K562 (cell line): ENCODE measurements around the gene LST1. TPM values are rescaled to one million over a fixed set of nuclear protein-coding genes. Genes with fewer than 3 reads are reported as not detected.

Experiments
- BRCA1 ChIP-seq, 2 experiments: fragments of 450-650 bp in 1 of 2; sonication (generic) in 1 of 2; formaldehyde crosslinking in 1 of 2; IDR thresholded peaks; 2 replicates each; pipeline versions ENCODE4 v1.5.0 to v1.6.1; 2017 to 2020; ENCODE audit warnings: mild to moderate bottlenecking in 1 of 2, missing genetic modification reagents in 1 of 2
- E2F1 ChIP-seq: sonication (generic); formaldehyde crosslinking; IDR thresholded peaks from 2 replicates; pipeline ENCODE4 v1.8.1; 2023; ENCODE audit warnings: mild to moderate bottlenecking, missing genetic modification reagents, moderate library complexity
- FOXK2 ChIP-seq, 2 experiments: fragments of 450-650 bp; IDR thresholded peaks in 1 of 2; conservative IDR thresholded peaks in 1 of 2; 2 replicates each; pipeline ENCODE4 v1.6.1; 2016; ENCODE audit warnings: low read depth in 2 of 2, mild to moderate bottlenecking in 1 of 2
- GABPA ChIP-seq: fragments of 200-800 bp; sonication (Bioruptor generic); conservative IDR thresholded peaks from 2 replicates; pipeline ENCODE4 v1.6.1; 2016; ENCODE audit warnings: low read depth, missing genetic modification characterization, missing compliant biosample characterization
- GABPB1 ChIP-seq: sonication (generic); formaldehyde crosslinking; IDR thresholded peaks from 2 replicates; pipeline ENCODE4 v1.8.0; 2022; ENCODE audit warnings: mild to moderate bottlenecking, missing genetic modification reagents
- MAZ ChIP-seq, 2 experiments: fragments of 450-650 bp in 1 of 2; sonication (generic) in 1 of 2; formaldehyde crosslinking; IDR thresholded peaks in 1 of 2; conservative IDR thresholded peaks in 1 of 2; 2 replicates each; pipeline versions ENCODE4 v1.4.0 to v1.5.0; 2020; ENCODE audit warnings: mild to moderate bottlenecking in 1 of 2, missing genetic modification reagents in 1 of 2
- MTA3 ChIP-seq: fragments of 450-650 bp; formaldehyde crosslinking; IDR thresholded peaks from 2 replicates; pipeline ENCODE4 v1.6.1; 2017; ENCODE audit warnings: mild to moderate bottlenecking, borderline replicate concordance
- NFRKB ChIP-seq: fragments of 450-650 bp; IDR thresholded peaks from 2 replicates; pipeline ENCODE4 v1.6.1; 2016; ENCODE audit warnings: low read depth
- POLR2AphosphoS5 ChIP-seq: IDR thresholded peaks from 2 replicates; pipeline ENCODE4 v1.6.1; 2011; ENCODE audit warnings: mild to moderate bottlenecking, low read depth, low read length, moderate library complexity; ENCODE audit not compliant: control insufficient read depth, insufficient read depth
- TAF1 ChIP-seq: IDR thresholded peaks from 2 replicates; pipeline ENCODE4 v1.6.1; 2011; ENCODE audit warnings: mild to moderate bottlenecking, low read length, moderate library complexity; ENCODE audit not compliant: insufficient read depth, control insufficient read depth, severe bottlenecking; ENCODE audit errors: extremely low read depth
- TAF9B ChIP-seq: fragments of 450-650 bp; IDR thresholded peaks from 2 replicates; pipeline ENCODE4 v1.6.1; 2018; ENCODE audit warnings: mild to moderate bottlenecking; ENCODE audit not compliant: partially characterized antibody
- polyA plus RNA-seq, 8 experiments: library from polyadenylated mRNA; depleted of rRNA in 4 of 8; stranded (reverse) in 5 of 8; unstranded in 3 of 8; fragments of >200 nt; fragmentation: Nextera tagmentation in 2 of 8; fragmentation: Illumina TruSeq in 1 of 8; extraction: Ambion mirVana in 2 of 8; extraction: Trizol in 1 of 8; gene quantifications; 2 replicates each; pipeline versions ENCODE4 v1.2.1 to v1.2.3, GENCODE V29; 2011 to 2014; ENCODE audit warnings: inconsistent platforms in 1 of 8, missing spikeins in 1 of 8
- total RNA-seq, 7 experiments: library from RNA; depleted of rRNA in 6 of 7; stranded (reverse); fragments of >200 nt in 6 of 7; fragmentation: Illumina TruSeq in 2 of 7; extraction: Trizol in 2 of 7; gene quantifications; 2 replicates each; pipeline versions ENCODE4 v1.2.1 to v1.2.3, GENCODE V29; 2011 to 2021; ENCODE audit warnings: low replicate concordance in 1 of 7
- TF ChIP-seq, protein P1 (sequence below), 2 experiments: fragments of 150-350 bp in 1 of 2; IDR thresholded peaks; 2 replicates each; pipeline ENCODE4 v1.6.1; 2012 to 2016; ENCODE audit warnings: low read depth in 2 of 2, low read length in 2 of 2, mild to moderate bottlenecking in 1 of 2, moderate library complexity in 1 of 2
- TF ChIP-seq, protein P2 (sequence below), 2 experiments: fragments of 450-650 bp; conservative IDR thresholded peaks; 2 replicates each; pipeline ENCODE4 v1.6.1; 2017; ENCODE audit warnings: mild to moderate bottlenecking in 2 of 2, moderate library complexity in 2 of 2

Gene LST1
- total and polyA plus RNA-seq, 9 of the 15 experiments (the other 6 are each of a cell fraction or from before 2014, with no cell fraction given) = 0.82 to 7.8 (median 1.7) TPM

DNA sequence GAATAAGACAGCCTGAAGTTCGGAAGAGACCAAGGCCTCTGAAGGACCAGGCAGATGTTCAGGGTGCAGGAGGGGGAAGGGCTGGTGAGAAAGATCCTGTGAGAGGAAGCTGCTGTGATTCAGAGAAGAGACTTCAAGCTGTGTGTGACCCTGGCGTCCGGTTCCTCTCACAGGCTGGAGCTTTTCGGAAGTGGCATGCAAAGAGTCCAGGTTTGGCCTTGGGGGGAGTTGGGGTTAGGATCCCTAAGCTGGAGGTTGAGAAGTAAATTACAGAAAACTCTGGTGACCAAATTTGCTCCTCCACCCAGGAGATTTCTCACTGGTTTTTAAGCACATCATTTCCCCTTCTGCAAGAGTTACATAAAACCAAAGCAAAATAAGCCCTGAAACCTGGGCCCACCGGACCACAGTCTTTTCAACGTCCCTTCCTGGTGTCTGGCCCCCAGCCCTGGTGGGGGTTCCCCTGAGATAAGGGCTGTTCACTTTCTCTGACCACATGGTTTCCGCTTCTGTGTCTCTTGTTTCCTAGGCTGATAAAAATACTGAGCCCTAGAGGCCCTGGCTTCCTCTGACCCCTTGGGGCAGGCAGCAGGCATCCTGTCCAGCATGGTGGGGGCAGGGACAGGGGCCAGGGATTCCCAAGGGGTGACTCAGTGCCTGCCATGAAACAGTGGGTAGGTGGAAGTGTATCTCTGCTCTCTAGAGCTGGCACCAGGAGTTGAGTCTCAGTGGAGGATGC is 25.9 kb upstream of the LST1 start (continued):
- TF ChIP-seq BRCA1 (IDR thresholded peaks at IDR 0.05) (no peak), BRCA1 (CRISPR knock-in tag; IDR thresholded peaks at IDR 0.05) (no peak), TAF9B (peak; percentile 42), GABPA (tag) (peak; percentile 81), POLR2AphosphoS5 (peak; percentile 51), MAZ (CRISPR knock-in tag; conservative IDR thresholded peaks at IDR 0.05 in 1 of 2, IDR thresholded peaks at IDR 0.05 in 1 of 2) (peak; percentile 52 to 80; a peak in 3 of 4 replicates), MTA3 (peak; percentile 40; the same call in 1 of the 2 replicates), NFRKB (no peak), E2F1 (CRISPR knock-in tag) (no peak), FOXK2 (conservative IDR thresholded peaks at IDR 0.05 in 1 of 2, IDR thresholded peaks at IDR 0.05 in 1 of 2; ENCODE audit: low read depth in 2 of 2) (peak in 1 of 2 experiments; percentile 41; a peak in 1 of 4 replicates), TAF1 (no peak), GABPB1 (CRISPR knock-in tag) (0 out of 2 replicates have a peak, but pooled peaks have one; percentile 19)
- TF ChIP-seq, protein P1, sequence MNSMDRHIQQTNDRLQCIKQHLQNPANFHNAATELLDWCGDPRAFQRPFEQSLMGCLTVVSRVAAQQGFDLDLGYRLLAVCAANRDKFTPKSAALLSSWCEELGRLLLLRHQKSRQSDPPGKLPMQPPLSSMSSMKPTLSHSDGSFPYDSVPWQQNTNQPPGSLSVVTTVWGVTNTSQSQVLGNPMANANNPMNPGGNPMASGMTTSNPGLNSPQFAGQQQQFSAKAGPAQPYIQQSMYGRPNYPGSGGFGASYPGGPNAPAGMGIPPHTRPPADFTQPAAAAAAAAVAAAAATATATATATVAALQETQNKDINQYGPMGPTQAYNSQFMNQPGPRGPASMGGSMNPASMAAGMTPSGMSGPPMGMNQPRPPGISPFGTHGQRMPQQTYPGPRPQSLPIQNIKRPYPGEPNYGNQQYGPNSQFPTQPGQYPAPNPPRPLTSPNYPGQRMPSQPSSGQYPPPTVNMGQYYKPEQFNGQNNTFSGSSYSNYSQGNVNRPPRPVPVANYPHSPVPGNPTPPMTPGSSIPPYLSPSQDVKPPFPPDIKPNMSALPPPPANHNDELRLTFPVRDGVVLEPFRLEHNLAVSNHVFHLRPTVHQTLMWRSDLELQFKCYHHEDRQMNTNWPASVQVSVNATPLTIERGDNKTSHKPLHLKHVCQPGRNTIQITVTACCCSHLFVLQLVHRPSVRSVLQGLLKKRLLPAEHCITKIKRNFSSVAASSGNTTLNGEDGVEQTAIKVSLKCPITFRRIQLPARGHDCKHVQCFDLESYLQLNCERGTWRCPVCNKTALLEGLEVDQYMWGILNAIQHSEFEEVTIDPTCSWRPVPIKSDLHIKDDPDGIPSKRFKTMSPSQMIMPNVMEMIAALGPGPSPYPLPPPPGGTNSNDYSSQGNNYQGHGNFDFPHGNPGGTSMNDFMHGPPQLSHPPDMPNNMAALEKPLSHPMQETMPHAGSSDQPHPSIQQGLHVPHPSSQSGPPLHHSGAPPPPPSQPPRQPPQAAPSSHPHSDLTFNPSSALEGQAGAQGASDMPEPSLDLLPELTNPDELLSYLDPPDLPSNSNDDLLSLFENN (IDR thresholded peaks at IDR 0.05; ENCODE audit: low read depth in 2 of 2, low read length in 2 of 2) = 0 out of 4 replicates have a peak, but pooled peaks of 1 of the 2 experiments have one; percentile 47
- TF ChIP-seq, protein P2, sequence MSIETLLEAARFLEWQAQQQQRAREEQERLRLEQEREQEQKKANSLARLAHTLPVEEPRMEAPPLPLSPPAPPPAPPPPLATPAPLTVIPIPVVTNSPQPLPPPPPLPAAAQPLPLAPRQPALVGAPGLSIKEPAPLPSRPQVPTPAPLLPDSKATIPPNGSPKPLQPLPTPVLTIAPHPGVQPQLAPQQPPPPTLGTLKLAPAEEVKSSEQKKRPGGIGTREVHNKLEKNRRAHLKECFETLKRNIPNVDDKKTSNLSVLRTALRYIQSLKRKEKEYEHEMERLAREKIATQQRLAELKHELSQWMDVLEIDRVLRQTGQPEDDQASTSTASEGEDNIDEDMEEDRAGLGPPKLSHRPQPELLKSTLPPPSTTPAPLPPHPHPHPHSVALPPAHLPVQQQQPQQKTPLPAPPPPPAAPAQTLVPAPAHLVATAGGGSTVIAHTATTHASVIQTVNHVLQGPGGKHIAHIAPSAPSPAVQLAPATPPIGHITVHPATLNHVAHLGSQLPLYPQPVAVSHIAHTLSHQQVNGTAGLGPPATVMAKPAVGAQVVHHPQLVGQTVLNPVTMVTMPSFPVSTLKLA (conservative IDR thresholded peaks at IDR 0.05) = peak; percentile 69 to 84
